ENCODE data around the gene TIMM13.

- TF ChIP-seq CTCF (IDR thresholded peaks at IDR 0.05; ENCODE audit: extremely low read depth in 1 of 2, insufficient read depth in 1 of 2, low read depth in 1 of 2, low read length in 2 of 2), result no peak
- no peak for TF ChIP-seq MYC (IDR thresholded peaks at IDR 0.05; ENCODE audit: low read depth, low read length)
- no peak for TF ChIP-seq POLR2AphosphoS5 (IDR thresholded peaks at IDR 0.05; ENCODE audit: insufficient read depth, low read depth, low read length)
- TF ChIP-seq POLR2A (IDR thresholded peaks at IDR 0.05; ENCODE audit: low read depth, low read length), result no peak
- TF ChIP-seq MAX (IDR thresholded peaks at IDR 0.05; ENCODE audit: insufficient read depth, insufficient read length), result no peak
- no peak for TF ChIP-seq EZH2 (IDR thresholded peaks at IDR 0.05; ENCODE audit: borderline replicate concordance, low read depth, low read length, severe bottlenecking)
Measured at GRCh38 chr19:2434267-2434666, 6.9 kb upstream of the TIMM13 start.

All from endothelial cell of umbilical vein (primary cell).